ENCODE data around the gene CSNK1E.

Gene CSNK1E

GRCh38 chr22:38249803-38250642 lies 67.2 kb downstream of the CSNK1E start:
- DNase-seq (ENCODE audit: low read depth): no peak

- no peak for DNase-seq (ENCODE audit: low read depth)
These were observed 67.9 kb downstream of the CSNK1E start for GRCh38 chr22:38249301-38249700.

- DNase-seq (ENCODE audit: low read depth): no peak
These were observed 69.0 kb downstream of the CSNK1E start for GRCh38 chr22:38248280-38248679.

- no peak for DNase-seq (ENCODE audit: low read depth)
These were observed 69.5 kb downstream of the CSNK1E start for GRCh38 chr22:38247713-38248112.

GRCh38 chr22:38246692-38247091 lies 70.5 kb downstream of the CSNK1E start:
- DNase-seq (ENCODE audit: low read depth): no peak

GRCh38 chr22:38246046-38246658 lies 71.1 kb downstream of the CSNK1E start:
- DNase-seq (ENCODE audit: low read depth): no peak

- DNase-seq (ENCODE audit: low read depth): no peak
These were observed 73.1 kb downstream of the CSNK1E start for GRCh38 chr22:38244106-38244505.

- DNase-seq (ENCODE audit: low read depth): no peak
These were observed 74.0 kb downstream of the CSNK1E start for GRCh38 chr22:38243007-38243765.

GRCh38 chr22:38240734-38241252 lies 76.4 kb downstream of the CSNK1E start:
- DNase-seq (ENCODE audit: low read depth): no peak

All from activated T-cell treated with anti-CD3 and anti-CD28 coated beads for 48 hours (primary cell).